HG03103 (cell line): ENCODE results near the gene SLC2A1.
"Not testable (repeated sequence)": the region's sequence is repeated elsewhere in the genome, so short reads cannot be mapped to it uniquely, and the experiment has no call there.

Source experiments
- ATAC-seq: cut with Tn5 transposase; IDR thresholded peaks from one replicate; pipeline ENCODE4 v1.9.1; 2021; ENCODE audit warnings: low read depth; ENCODE audit not compliant: unreplicated experiment

Gene SLC2A1

DNA sequence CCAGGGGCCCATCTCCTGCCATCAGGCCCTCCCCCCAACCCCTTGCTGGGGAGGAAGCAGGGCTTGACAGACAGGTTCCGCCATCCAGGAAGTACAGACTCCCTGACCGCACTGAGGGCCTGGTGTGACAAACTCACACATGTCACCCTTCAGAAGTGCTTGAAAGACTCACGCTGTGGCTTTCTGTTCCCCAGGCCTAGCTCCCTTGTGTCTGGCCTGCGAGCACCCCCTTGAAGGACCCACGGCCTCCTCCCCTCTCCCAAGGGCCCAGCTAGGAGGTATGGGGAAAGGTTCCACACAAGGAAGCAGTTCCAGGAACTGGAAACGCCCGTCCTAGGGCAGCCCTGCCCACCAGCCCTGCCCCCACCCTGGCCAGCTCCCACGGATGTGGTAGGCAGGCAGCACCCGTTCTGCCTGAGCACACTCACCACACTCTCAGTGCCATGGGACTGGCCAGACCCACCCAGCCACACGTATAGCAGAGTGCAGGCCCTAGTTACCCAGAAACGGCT lies 26.7 kb downstream of the SLC2A1 start:
- ATAC-seq: peak; percentile 45

- no peak for ATAC-seq
These were observed 27.5 kb downstream of the SLC2A1 start for GRCh38 chr1:42931108-42931539.

DNA sequence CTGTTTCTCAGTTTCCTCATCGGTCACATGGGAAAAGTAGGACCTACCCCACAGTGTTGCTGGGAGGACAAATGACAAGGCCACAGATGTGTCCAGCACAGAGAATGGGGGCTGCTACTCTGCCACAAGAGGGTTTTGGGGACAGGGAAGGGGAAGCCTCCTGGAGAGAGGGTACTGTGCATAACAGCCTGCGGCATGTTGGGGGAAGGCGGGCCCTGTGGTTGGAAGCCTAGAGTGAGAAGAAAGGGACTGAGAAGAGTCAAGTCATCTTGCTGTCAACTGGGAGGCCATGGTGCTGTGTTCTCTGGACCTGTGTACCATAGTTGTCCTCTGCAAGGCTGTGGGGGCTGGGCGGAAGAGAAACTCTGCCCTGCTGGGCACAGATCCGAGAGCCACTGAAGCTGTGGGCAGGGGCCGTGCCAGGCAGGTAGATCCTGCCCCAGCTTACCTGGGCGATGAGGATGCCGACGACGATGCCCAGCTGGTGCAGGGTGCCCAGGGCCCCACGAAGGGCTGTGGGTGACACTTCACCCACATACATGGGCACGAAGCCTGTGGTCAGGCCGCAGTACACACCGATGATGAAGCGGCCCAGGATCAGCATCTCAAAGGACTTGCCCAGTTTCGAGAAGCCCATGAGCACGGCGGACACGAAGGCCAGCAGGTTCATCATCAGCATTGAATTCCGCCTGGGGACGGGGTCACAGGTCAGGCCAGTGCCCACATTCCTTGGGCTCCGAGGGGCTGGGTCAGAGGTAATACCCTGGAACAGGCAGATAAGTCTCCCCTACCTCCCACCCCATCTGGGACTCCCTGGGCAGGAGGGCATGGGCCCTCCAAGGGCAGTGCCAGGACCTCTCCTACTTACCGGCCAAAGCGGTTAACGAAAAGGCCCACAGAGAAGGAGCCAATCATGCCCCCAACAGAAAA lies 28.2 kb downstream of the SLC2A1 start:
- ATAC-seq: no peak

- no peak for ATAC-seq
These were observed 29.1 kb downstream of the SLC2A1 start for GRCh38 chr1:42929434-42930177.

DNA sequence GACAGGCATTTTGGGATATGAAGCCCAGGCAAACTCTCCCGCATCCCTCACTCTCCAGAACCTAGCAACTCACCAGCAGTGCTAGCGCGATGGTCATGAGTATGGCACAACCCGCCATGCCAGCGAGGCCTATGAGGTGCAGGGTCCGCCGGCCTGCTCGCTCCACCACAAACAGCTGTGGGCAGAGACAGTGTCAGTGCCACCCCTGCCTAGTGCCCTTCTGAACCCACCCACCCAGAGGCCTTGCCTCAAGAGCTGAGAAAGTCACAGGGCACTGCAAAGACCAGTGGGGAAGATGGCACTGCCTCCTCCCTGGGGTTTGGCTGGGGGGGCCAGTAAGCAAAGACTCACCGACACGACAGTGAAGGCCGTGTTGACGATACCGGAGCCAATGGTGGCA lies 29.8 kb downstream of the SLC2A1 start:
- no peak for ATAC-seq

GRCh38 chr1:42927920-42928505 lies 30.7 kb downstream of the SLC2A1 start:
- no peak for ATAC-seq

GRCh38 chr1:42927274-42927841 lies 31.3 kb downstream of the SLC2A1 start:
- ATAC-seq: no peak

DNA sequence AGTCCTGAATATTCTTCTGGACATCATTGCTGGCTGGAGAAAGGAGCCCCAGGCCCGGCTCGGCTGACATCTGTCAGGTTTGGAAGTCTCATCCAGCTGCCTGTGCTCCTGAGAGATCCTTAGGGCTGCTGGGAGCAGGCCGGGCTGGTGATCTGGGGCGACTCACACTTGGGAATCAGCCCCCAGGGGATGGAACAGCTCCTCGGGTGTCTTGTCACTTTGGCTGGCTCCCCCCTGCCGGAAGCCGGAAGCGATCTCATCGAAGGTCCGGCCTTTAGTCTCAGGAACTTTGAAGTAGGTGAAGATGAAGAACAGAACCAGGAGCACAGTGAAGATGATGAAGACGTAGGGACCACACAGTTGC lies 31.8 kb downstream of the SLC2A1 start:
- ATAC-seq: no peak

- ATAC-seq: no peak
These were observed 32.3 kb downstream of the SLC2A1 start for GRCh38 chr1:42926235-42926878.

DNA sequence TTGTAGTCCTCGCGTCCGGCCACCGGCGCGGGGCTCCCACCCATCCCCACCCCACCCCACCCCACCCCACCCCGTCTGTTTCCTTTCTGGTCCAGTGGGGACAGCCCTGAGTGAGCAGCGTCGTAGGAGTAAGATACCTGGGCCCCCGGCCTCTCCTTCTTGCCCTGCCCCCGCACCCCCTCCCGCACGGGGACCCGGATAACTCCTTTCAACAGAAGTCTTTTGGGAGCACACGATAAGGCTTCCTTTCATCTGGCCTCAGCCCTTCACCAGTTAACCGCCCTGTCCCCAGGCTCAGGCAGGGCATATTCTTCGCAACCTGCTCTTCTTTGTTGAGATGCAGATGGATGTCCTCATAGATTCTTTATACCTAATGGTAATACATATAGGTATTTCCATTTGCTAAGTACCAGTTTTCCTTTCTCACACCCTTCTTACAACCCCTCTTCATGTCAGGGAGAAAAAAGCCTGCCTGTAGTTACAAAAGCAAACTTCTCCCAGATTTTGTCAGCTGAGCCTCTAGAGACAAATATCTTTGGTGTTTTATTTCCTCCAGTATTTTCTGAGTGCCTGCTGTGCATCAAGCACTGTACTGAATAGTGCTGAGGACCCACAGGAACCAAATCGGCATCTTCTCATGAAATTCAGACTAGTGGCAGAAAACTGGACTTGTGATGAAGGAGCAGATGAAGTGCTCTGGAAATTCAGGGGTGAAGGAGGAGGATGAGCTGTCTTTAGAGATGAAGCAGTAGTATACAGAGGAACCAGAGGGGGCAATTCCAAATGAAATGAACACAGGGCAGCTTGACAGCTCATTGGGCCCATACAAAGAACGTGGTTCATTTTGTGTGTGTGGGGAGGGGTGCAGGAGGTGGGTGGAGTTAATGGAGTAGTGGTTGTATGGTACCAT lies 33.6 kb downstream of the SLC2A1 start:
- peak; percentile 3 for ATAC-seq

DNA sequence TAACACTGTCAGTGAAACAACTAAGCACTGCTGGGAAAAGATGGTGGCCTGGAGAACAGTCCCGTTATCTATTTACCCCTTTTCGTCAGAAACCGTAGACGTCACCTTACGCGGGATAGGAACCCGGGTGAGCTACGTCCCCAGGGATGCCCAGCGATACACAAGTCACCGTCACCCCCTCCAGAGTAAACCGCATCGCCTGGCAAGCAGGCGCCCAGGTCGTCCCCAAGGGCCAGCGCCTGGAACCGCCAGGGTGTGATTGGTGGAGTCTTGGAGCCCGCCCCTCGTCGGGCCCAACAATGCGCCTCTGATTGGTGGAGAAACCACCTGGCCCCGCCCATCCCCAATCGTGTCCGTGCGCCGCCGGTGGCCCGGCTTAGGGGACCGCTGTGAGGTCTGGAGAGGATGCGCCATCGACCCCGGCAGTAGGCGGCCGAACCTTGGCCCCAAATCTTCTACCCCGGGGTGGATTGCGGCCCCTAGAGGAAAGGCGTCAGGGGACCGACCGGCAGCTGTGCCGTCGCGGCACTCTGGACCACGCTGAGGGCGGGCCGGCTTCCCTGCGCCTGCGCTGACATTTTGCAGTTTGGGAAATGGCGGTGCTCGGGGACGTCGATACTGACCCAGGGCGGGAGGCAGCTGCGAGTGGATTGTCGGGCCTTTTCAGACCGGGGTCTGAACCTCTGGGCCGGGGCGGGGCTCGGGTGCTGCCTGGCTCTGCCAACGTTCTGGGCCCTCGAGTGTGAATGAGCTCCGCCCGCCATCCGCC lies 34.4 kb downstream of the SLC2A1 start:
- peak; percentile 79 for ATAC-seq

- ATAC-seq: no peak
These were observed 35.1 kb downstream of the SLC2A1 start for GRCh38 chr1:42923367-42924081.

- no peak for ATAC-seq
These were observed 35.8 kb downstream of the SLC2A1 start for GRCh38 chr1:42922687-42923366.

- ATAC-seq: no peak
These were observed 36.9 kb downstream of the SLC2A1 start for GRCh38 chr1:42921769-42922168.

DNA sequence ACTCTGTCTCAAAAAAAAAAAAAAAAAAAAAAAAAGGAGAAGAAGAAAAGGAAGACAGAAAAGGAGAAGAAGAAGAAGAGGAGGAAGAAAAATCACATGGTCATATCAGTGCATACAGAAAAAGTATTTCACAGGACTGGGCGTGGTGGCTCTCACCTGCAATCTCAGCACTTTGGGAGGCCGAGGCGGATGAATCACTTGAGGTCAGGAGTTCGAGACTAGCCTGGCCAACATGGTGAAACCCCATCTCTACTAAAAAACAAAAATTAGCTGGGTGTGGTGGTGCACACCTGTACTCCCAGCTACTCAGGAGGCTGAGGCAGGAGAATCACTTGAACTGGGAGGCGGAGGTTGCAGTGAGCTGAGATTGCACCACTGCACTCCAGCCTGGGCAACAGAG lies 39.0 kb downstream of the SLC2A1 start:
- ATAC-seq: not testable (repeated sequence)

- ATAC-seq: no peak
These were observed 41.5 kb downstream of the SLC2A1 start for GRCh38 chr1:42917241-42917495.

DNA sequence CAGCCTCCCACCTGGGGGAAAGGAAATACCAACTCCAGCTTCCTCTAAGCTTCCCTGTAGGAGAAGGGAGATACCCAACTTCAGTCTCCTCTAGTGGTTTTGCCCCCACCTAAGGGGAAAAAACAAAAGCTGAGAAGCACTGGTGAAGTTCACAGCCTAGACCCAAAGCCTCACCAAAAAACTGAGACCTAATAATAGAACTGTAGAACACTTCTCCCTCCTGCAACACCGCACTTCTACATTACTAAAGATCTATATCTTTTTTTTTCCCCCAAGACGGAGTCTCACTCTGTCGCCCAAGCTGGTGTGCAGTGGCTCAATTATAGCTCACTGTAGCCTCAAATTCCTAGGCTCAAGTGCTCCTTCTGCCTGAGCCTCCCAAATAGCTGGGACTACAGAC lies 43.2 kb downstream of the SLC2A1 start:
- no peak for ATAC-seq
